HPDE6-E6E7 (cell line): ENCODE results near the gene IL15RA.
"Not testable (repeated sequence)": the region's sequence is repeated elsewhere in the genome, so short reads cannot be mapped to it uniquely, and the experiment has no call there.

Experiments
- DNase-seq: peaks from one replicate; pipeline ENCODE4 v3.0.0; 2011; ENCODE audit warnings: missing footprints; ENCODE audit errors: extremely low spot score

The IL15RA gene

GRCh38 chr10:5930272-5930671 lies 47.1 kb downstream of the IL15RA start:
- no peak for DNase-seq

DNA sequence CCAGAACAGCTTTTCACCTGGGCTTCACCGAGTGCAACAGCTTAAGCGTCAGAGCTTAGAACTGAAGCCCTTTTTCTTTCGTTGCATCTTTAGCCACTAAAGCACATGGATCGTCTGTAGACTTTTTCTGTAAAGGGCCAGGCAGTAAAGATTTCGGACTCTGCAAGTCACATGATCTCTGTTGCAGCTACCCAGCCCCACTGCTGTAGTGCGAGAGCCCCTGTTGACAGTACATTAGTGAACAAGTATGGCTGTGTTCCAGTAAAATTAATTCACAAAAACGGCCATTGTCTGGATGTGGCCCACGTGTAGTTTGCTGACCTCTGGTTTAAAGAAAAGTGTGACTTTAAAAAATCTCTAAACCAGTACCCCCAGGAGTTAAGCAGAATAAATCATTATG lies 47.9 kb downstream of the IL15RA start:
- DNase-seq: no peak

DNA sequence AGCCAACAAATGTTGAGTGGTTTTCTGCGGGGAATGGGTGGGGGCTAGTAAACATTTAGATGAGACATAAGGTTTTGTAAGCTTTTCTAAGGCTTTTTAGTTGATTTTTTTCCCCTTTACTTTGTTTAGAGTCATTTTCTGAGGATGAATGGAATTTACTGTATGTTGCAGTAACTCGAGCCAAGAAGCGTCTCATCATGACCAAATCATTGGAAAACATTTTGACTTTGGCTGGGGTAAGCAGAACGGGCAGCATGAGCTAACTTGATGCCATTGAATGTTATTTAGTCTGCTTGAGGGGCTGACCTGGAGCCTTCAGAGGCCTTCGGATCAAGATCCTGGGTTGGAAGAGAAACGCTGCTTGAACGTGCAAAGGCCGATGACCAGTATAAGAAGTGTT lies 50.0 kb downstream of the IL15RA start:
- DNase-seq: no peak

- DNase-seq: no peak
Observed at GRCh38 chr10:5924889-5925288, 52.5 kb downstream of the IL15RA start.

GRCh38 chr10:5921746-5922145 lies 55.6 kb downstream of the IL15RA start:
- DNase-seq: no peak

DNA sequence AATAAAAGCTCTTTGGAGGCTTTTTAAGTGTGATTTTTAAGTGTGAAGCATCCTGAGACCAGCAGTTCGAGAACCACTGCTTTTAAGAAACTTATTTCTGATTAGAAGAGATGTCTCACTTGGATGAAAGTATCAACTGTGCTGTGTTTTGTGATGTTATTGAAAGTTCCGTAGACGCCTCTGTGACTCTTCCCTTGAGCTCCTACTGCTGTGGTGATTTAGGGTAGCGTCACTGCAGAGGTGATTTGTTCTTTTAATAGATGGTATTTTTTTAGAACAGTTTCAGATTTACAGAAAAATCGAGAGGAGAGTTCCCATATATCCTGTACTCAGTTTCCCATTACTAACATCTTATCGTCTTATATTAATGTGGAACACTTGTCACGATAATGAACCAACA lies 57.8 kb downstream of the IL15RA start:
- no peak for DNase-seq

DNA sequence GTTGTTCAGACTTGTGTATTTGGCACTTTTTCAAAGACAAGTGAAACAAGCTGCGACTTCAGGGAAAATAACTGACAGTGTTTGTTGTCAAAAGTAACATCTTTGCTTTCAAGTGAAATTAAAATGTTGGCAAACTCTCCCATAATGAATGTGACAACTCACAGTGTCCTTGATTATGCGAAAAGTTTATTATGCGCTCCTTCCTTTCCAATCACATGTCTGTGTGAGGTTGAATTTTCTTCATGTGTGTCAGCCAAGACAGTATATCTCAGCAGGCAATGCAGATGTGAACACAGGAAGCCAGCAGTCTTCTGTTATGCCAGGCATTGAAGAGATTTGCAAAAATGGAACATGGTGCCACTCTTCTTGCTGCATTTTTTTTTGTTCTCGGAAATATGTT lies 58.6 kb downstream of the IL15RA start:
- no peak for DNase-seq

- DNase-seq: no peak
Observed at GRCh38 chr10:5917305-5917704, 60.0 kb downstream of the IL15RA start.

DNA sequence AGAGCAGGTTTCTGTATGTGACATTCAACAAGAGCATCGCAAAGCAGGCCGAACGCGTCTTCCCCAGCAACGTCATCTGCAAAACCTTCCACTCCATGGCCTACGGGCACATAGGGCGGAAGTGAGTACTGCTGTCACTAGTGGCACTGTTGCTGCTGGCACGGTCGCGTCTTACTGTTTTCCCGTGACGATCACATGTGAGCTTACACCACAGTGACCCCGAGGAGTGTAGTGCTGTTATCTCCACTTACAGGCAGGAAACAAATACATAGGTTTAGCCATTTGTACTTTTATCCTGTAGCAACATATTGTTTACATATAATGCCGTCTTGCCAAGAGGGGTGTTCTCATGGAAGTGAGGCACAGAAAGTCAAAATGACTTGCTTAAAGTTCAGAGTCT lies 61.9 kb downstream of the IL15RA start:
- DNase-seq: no peak

DNA sequence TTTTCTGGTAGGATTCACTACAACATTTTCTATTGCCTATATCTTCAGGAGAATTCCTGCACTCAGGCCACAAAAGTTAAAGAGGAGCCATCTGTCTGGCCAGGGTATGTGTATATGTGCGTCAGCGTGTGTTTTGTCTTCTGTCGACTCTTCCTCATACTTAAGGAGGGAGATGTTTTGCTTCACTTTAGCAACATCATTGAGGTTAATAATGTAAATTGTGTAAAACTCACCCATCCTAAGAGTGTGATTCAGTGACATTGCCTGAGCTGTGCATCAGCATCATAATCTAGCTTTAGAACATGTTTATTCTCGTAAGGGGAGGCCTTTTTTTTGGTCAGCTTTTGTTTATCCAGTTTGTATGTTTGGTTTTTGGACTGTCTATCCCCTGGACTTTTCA lies 63.6 kb downstream of the IL15RA start:
- DNase-seq: no peak

DNA sequence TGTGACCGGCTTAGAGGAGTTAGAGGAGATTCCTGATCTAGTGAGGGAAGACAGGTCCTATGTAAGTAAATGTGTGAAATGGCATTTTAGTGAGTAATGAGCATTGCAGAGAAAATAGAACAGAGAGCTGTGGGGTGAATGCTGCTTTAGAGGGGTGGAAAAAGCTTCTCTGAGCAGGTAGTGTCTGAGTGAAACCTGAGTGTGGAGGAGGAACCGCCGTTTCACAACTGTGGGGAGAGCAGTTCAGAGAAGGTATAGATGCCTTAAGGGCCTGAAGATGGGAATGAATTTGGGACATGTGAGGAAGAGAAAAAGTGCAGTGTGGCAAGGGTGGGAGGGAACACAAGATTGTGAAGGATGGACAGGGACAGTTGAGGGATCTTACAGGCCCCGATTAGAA lies 65.7 kb downstream of the IL15RA start:
- no peak for DNase-seq

GRCh38 chr10:5910323-5911100 lies 66.8 kb downstream of the IL15RA start:
- DNase-seq: no peak

DNA sequence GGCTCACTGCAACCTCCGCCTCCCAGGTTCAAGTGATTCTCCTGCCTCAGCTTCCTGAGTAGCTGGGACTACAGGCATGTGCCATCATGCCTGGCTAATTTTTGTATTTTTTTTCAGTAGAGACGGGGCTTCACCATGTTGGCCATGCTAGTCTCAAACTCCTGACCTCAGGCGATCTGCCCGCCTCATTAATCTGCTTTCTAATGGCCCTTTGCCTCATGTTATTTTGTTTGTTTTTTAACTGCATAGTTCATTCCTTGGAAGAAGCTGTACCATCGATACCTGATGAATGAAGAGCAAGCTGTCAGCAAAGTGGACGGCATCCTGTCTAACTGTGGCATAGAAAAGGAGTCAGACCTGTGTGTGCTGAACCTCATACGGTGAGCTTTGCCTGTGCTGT lies 68.7 kb downstream of the IL15RA start:
- DNase-seq: not testable (repeated sequence)

DNA sequence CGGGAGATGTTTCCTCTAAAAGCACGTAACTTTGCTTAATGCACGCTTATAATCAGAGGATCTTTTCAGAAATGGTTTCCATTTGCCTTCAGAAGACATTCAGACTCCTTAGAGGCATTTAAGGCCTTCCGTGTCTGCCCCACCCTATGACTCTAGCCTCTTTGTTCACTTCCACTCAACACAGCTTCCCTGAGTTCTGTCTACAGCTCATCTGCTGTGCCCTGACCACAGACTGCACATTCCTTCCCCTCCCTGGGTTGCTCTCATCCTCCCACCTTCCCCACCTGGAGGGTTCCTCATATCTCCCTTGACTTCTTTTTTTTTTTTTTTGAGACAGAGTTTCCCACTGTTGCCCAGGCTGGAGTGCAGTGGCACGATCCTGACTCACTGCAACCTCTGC lies 70.7 kb downstream of the IL15RA start:
- no peak for DNase-seq

- DNase-seq: no peak
Observed at GRCh38 chr10:5905854-5906507, 71.4 kb downstream of the IL15RA start.

DNA sequence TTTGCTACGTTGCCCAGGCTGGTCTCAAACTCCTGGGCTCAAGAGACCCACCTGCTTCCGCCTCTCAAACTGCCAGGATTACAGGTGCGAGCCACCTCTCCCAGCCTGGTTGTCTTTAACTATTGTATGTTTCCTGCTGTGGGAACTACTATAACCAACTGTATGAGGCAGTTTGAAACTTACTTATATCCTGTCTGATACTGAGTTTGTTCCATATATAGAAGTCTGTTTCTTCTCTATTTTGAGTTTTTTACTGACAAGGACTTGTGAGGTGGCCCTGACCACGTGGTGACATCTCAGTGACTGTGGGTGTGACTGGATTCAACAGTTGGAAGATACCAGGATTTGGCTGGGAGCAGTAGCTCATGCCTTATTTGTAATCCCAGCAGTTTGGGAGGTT lies 73.1 kb downstream of the IL15RA start:
- no peak for DNase-seq

GRCh38 chr10:5903563-5903962 lies 73.8 kb downstream of the IL15RA start:
- no peak for DNase-seq

DNA sequence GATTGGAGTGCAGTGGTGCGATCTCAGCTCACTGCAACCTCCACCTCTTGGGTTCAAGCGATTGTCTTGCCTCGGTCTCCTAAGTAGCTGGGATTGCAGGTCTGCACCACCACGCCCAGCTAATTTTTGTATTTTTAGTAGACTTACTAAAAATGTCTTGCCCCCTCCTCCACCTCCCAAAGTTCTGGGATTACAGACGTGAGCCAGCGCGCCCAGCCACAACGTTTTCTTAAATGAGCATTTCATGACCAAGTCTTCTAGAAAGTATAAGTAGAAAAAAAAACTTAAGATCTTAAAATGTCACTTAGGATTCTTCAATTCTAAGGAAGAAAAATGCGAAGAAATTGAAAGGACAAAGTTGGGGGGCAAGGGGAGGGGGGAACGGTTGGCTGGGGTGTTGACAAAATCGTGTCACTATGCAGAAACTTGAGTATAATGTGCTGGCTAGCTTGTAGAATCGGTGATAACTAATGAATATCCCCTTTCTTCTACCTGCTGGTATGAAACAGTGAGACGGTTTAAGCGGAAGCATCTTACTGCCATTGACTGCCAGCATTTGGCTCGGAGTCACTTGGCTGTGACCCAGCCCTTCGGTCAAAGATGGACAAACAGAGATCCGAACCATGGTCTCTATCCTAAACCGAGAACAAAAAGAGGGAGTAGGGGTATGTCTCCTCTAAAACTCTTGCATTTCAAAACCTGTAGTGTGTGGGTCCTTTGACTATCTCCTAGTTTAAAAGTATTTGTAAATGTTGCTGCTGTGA lies 74.7 kb downstream of the IL15RA start:
- DNase-seq: no peak
